Natural killer cell (primary cell): ENCODE data around the gene TFAP2A. TPM values are rescaled to one million over a fixed set of nuclear protein-coding genes. Genes with fewer than 3 reads are reported as not detected.

Experiments
- ATAC-seq, 3 donors: fragments of 150-1000 bp in 2 of 3; fragments of 200-7000 bp in 1 of 3; cut with Tn5 transposase; 1 replicate in 1 of 3; 2 replicates in 2 of 3; pipeline ENCODE4 v1.10.0; 2021; ENCODE audit warnings: mild to moderate bottlenecking in 2 of 3, moderate library complexity in 2 of 3
- DNase-seq, 2 donors: peaks; one replicate each; pipeline versions ENCODE4 v3.0.0 to v3.0.0-alpha.2; 2013 to 2021; ENCODE audit warnings: mixed read lengths in 1 of 2
- H3K27ac ChIP-seq: one replicate; pipeline ENCODE4 v1.5.1; 2013; ENCODE audit warnings: mild to moderate bottlenecking, low read length
- H3K27me3 ChIP-seq: one replicate; pipeline ENCODE4 v1.6.1; 2013; ENCODE audit warnings: low read length; ENCODE audit not compliant: control insufficient read depth, insufficient read depth
- H3K36me3 ChIP-seq: one replicate; pipeline ENCODE4 v1.6.1; 2013; ENCODE audit warnings: low read length; ENCODE audit not compliant: control insufficient read depth, insufficient read depth
- H3K4me1 ChIP-seq: one replicate; pipeline ENCODE4 v1.6.1; 2013; ENCODE audit warnings: low read length; ENCODE audit not compliant: control insufficient read depth, insufficient read depth
- H3K4me3 ChIP-seq: one replicate; pipeline ENCODE4 v1.5.1; 2013; ENCODE audit warnings: low read length
- H3K9me3 ChIP-seq: one replicate; pipeline ENCODE4 v1.6.1; 2013; ENCODE audit warnings: low read length; ENCODE audit not compliant: control insufficient read depth, insufficient read depth
- H3K27ac Mint-ChIP-seq, 2 donors: one replicate each; pipeline ENCODE4 v1.8.0; 2022; ENCODE audit warnings: mild to moderate bottlenecking in 2 of 2, mixed read lengths in 2 of 2, moderate library complexity in 1 of 2
- H3K27me3 Mint-ChIP-seq, 2 donors: one replicate each; pipeline ENCODE4 v1.8.0; 2022; ENCODE audit warnings: low read depth in 2 of 2, mixed read lengths in 2 of 2
- H3K36me3 Mint-ChIP-seq: one replicate; pipeline ENCODE4 v1.8.0; 2022; ENCODE audit warnings: mixed read lengths
- H3K4me1 Mint-ChIP-seq, 2 donors: one replicate each; pipeline ENCODE4 v1.8.0; 2022; ENCODE audit warnings: mixed read lengths in 2 of 2
- H3K4me3 Mint-ChIP-seq: one replicate; pipeline ENCODE4 v1.8.0; 2022; ENCODE audit warnings: mild to moderate bottlenecking, moderate library complexity, mixed read lengths
- H3K9me3 Mint-ChIP-seq, 2 donors: one replicate each; pipeline ENCODE4 v1.8.0; 2022; ENCODE audit warnings: mixed read lengths in 2 of 2
- WGBS: methylation state at CpG from one replicate; pipeline ENCODE4 v1.1.7; 2013; ENCODE audit warnings: missing lambda C conversion rate; ENCODE audit not compliant: insufficient coverage; 5-methylcytosine and 5-hydroxymethylcytosine counted together
- intact Hi-C: fragments of 100-400 bp; cut with micrococcal nuclease; formaldehyde crosslinking; loops from one replicate; pipeline ENCODE4 v1.14.2; 2022
- total RNA-seq, 4 donors: library from RNA; stranded (reverse); fragments of 120-200 nt in 1 of 4; gene quantifications; one replicate each; pipeline versions ENCODE4 v1.2.3 to v1.2.4, GENCODE V29; 2013 to 2022
- TF ChIP-seq, protein P1 (sequence below): fragments of 200-600 bp; IDR thresholded peaks from one replicate; pipeline ENCODE4 v1.8.0; 2022; ENCODE audit warnings: antibody characterized with exemption

Gene TFAP2A
- total RNA-seq, 3 donors from 2014 or later (not counting 1 experiment from before 2014, with no cell fraction given), result not detected

DNA sequence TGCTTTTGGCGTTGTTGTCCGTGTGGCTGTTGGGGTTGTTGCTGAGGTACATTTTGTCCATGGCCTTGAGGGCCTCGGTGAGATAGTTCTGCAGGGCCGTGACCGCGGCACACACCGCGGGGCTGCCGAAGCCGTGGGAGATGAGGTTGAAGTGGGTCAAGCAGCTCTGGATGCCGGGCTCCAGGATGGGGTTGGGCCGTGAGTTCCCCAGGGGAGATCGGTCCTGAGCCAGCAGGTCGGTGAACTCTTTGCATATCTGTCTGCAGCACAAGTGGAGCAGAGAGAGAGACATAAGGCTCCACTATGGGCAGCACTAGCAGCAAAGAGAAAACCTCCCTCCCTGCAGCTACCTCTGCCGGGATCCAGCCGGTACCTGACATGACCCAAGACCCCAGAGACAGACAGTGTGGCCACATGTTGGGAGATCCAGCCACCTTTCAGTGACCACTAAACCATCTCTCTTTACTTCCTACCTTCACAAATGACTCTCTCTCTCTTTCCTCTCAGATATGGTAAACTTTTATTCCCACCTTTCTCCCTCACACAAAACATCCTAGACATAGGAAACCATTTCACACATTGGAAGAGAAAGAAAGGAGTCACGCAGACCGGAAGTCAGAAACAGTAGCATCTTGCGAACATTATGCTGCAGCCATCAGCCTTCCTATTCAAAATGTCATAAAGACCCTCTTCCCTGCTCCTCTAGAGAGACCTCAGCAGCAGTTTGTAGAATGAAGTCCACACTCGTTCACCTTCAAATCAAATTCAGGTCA lies 16.2 kb downstream of the TFAP2A start:
- peaks cover 3% of the 10 kb centered on the region for H3K4me1 ChIP-seq
- WGBS, result 29% methylated on average over 19 of the region's 20 CpGs
- Mint-ChIP-seq H3K27me3 (peaks cover 54 to 88% of the 10 kb centered on the region in 2 donors), H3K4me3 (no peak overlapping the region), H3K9me3 (peaks cover 5 to 8% of the 10 kb centered on the region in 2 donors), H3K4me1 (peaks cover 0 to 6% of the 10 kb centered on the region in 2 donors), H3K36me3 (peaks cover 12% of the 10 kb centered on the region), H3K27ac (no peak overlapping the region)
- no peak for ATAC-seq
- intact Hi-C loops, result no loop called here
- H3K27ac ChIP-seq, result no peak overlapping the region
- TF ChIP-seq, protein P1, sequence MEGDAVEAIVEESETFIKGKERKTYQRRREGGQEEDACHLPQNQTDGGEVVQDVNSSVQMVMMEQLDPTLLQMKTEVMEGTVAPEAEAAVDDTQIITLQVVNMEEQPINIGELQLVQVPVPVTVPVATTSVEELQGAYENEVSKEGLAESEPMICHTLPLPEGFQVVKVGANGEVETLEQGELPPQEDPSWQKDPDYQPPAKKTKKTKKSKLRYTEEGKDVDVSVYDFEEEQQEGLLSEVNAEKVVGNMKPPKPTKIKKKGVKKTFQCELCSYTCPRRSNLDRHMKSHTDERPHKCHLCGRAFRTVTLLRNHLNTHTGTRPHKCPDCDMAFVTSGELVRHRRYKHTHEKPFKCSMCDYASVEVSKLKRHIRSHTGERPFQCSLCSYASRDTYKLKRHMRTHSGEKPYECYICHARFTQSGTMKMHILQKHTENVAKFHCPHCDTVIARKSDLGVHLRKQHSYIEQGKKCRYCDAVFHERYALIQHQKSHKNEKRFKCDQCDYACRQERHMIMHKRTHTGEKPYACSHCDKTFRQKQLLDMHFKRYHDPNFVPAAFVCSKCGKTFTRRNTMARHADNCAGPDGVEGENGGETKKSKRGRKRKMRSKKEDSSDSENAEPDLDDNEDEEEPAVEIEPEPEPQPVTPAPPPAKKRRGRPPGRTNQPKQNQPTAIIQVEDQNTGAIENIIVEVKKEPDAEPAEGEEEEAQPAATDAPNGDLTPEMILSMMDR, result no peak
- no peaks in the 10 kb centered on the region for H3K36me3 ChIP-seq
- no peak for DNase-seq
- H3K4me3 ChIP-seq, result no peak overlapping the region
- H3K9me3 ChIP-seq, result peaks cover 2% of the 10 kb centered on the region
- H3K27me3 ChIP-seq, result peaks cover 67% of the 10 kb centered on the region

- no peak for ATAC-seq
- no peak overlapping the region for H3K4me3 ChIP-seq
- 16% methylated on average over 26 of the region's 28 CpGs for WGBS
- H3K27ac ChIP-seq, result no peak overlapping the region
- H3K4me1 ChIP-seq, result no peaks in the 10 kb centered on the region
- Mint-ChIP-seq H3K27me3 (peaks cover 61 to 93% of the 10 kb centered on the region in 2 donors), H3K4me3 (no peak overlapping the region), H3K9me3 (peaks cover 5 to 7% of the 10 kb centered on the region in 2 donors), H3K4me1 (no peaks in the 10 kb centered on the region), H3K36me3 (peaks cover 20% of the 10 kb centered on the region), H3K27ac (no peak overlapping the region)
- no peaks in the 10 kb centered on the region for H3K9me3 ChIP-seq
- no peak for DNase-seq
- peaks cover 73% of the 10 kb centered on the region for H3K27me3 ChIP-seq
- TF ChIP-seq, protein P1, result no peak
- intact Hi-C loops, result no loop called here
- no peaks in the 10 kb centered on the region for H3K36me3 ChIP-seq
Measured at GRCh38 chr6:10397756-10398445, 17.0 kb downstream of the TFAP2A start.

GRCh38 chr6:10396785-10397184 lies 18.1 kb downstream of the TFAP2A start:
- no peaks in the 10 kb centered on the region for H3K4me1 Mint-ChIP-seq
- no peak overlapping the region for H3K27ac ChIP-seq
- no peaks in the 10 kb centered on the region for H3K36me3 ChIP-seq
- peaks cover 5 to 7% of the 10 kb centered on the region in 2 donors for H3K9me3 Mint-ChIP-seq
- H3K4me3 Mint-ChIP-seq, result no peak overlapping the region
- TF ChIP-seq, protein P1, result no peak
- no peaks in the 10 kb centered on the region for H3K4me1 ChIP-seq
- H3K27me3 ChIP-seq, result peaks cover 73% of the 10 kb centered on the region
- H3K4me3 ChIP-seq, result no peak overlapping the region
- peaks cover 70 to 93% of the 10 kb centered on the region in 2 donors for H3K27me3 Mint-ChIP-seq
- no peak for ATAC-seq
- no peak overlapping the region for H3K27ac Mint-ChIP-seq
- intact Hi-C loops, result no loop called here
- WGBS, result 78% methylated on average over 3 of the region's 3 CpGs
- H3K36me3 Mint-ChIP-seq, result peaks cover 20% of the 10 kb centered on the region
- no peak for DNase-seq
- H3K9me3 ChIP-seq, result no peaks in the 10 kb centered on the region
